Measurements from ENCODE around the gene TPGS2.
A peak's percentile ranks its signal among the peaks of the same experiment; 100 is the strongest.
"Not testable (repeated sequence)": the region's sequence is repeated elsewhere in the genome, so short reads cannot be mapped to it uniquely, and the experiment has no call there.

Gene TPGS2

GRCh38 chr18:36821681-36822080 is 7.1 kb downstream of the TPGS2 start:
- DNase-seq: peak; percentile 63

GRCh38 chr18:36819621-36820020 is 9.2 kb downstream of the TPGS2 start:
- no peak for DNase-seq

GRCh38 chr18:36818652-36819051 is 10.2 kb downstream of the TPGS2 start:
- DNase-seq: no peak

- no peak for DNase-seq
Observed at GRCh38 chr18:36817039-36817438, 11.8 kb downstream of the TPGS2 start.

- not testable (repeated sequence) for DNase-seq
Observed at GRCh38 chr18:36816096-36816495, 12.7 kb downstream of the TPGS2 start.

GRCh38 chr18:36814994-36815393 is 13.8 kb downstream of the TPGS2 start:
- DNase-seq: no peak

GRCh38 chr18:36813824-36814223 is 15.0 kb downstream of the TPGS2 start:
- no peak for DNase-seq

GRCh38 chr18:36813101-36813775 is 15.6 kb downstream of the TPGS2 start:
- no peak for DNase-seq

- no peak for DNase-seq
Observed at GRCh38 chr18:36812678-36813077, 16.1 kb downstream of the TPGS2 start.

GRCh38 chr18:36811955-36812354 is 16.8 kb downstream of the TPGS2 start:
- DNase-seq: peak; percentile 41

- peak; percentile 69 for DNase-seq
Observed at GRCh38 chr18:36811430-36811829, 17.4 kb downstream of the TPGS2 start.

GRCh38 chr18:36809590-36810381 is 19.0 kb downstream of the TPGS2 start:
- DNase-seq: peak; percentile 77

GRCh38 chr18:36808681-36809080 is 20.1 kb downstream of the TPGS2 start:
- DNase-seq: peak; percentile 94

- DNase-seq: no peak
Observed at GRCh38 chr18:36805105-36805504, 23.7 kb downstream of the TPGS2 start.

- DNase-seq: peak; percentile 6
Observed at GRCh38 chr18:36798738-36799473, 29.9 kb downstream of the TPGS2 start.

- DNase-seq: no peak
Observed at GRCh38 chr18:36792634-36793283, 36.0 kb downstream of the TPGS2 start.

GRCh38 chr18:36786686-36787085 is 42.1 kb downstream of the TPGS2 start:
- DNase-seq: peak; percentile 86

GRCh38 chr18:36783792-36784191 is 45.0 kb downstream of the TPGS2 start:
- no peak for DNase-seq

- DNase-seq: no peak
Observed at GRCh38 chr18:36782710-36783109, 46.1 kb downstream of the TPGS2 start.

- no peak for DNase-seq
Observed at GRCh38 chr18:36780748-36781147, 48.1 kb downstream of the TPGS2 start.

GRCh38 chr18:36777566-36777965 is 51.2 kb downstream of the TPGS2 start:
- no peak for DNase-seq

- DNase-seq: no peak
Observed at GRCh38 chr18:36776650-36777049, 52.2 kb downstream of the TPGS2 start.

- DNase-seq: no peak
Observed at GRCh38 chr18:36775396-36775795, 53.4 kb downstream of the TPGS2 start.

All from fibroblast of skin of right biceps (primary cell).